Glutamatergic neuron (in vitro differentiated cells): ENCODE data around the gene KRTAP19-3. TPM values are rescaled to one million over a fixed set of nuclear protein-coding genes. Genes with fewer than 3 reads are reported as not detected.

ENCODE experiments used
- DNase-seq: peaks from one replicate; pipeline ENCODE4 v3.0.0; 2022
- H3K27ac Mint-ChIP-seq: one replicate; pipeline ENCODE4 v1.8.0; 2020; ENCODE audit warnings: mild to moderate bottlenecking, mixed read lengths, inconsistent platforms; ENCODE audit not compliant: unreplicated experiment
- H3K27me3 Mint-ChIP-seq: one replicate; pipeline ENCODE4 v1.8.0; 2020; ENCODE audit warnings: mild to moderate bottlenecking, moderate library complexity, mixed read lengths, inconsistent platforms; ENCODE audit not compliant: unreplicated experiment
- H3K36me3 Mint-ChIP-seq: one replicate; pipeline ENCODE4 v1.8.0; 2020; ENCODE audit warnings: mild to moderate bottlenecking, mixed read lengths, inconsistent platforms; ENCODE audit not compliant: unreplicated experiment
- H3K4me1 Mint-ChIP-seq: one replicate; pipeline ENCODE4 v1.8.0; 2020; ENCODE audit warnings: mild to moderate bottlenecking, low read depth, mixed read lengths, inconsistent platforms; ENCODE audit not compliant: unreplicated experiment
- H3K4me3 Mint-ChIP-seq: one replicate; pipeline ENCODE4 v1.8.0; 2020; ENCODE audit warnings: mild to moderate bottlenecking, mixed read lengths, inconsistent platforms; ENCODE audit not compliant: unreplicated experiment
- H3K9me3 Mint-ChIP-seq: one replicate; pipeline ENCODE4 v1.8.0; 2020; ENCODE audit warnings: mild to moderate bottlenecking, moderate library complexity, mixed read lengths, inconsistent platforms; ENCODE audit not compliant: unreplicated experiment
- CTCF ChIP-seq: fragments of 200-600 bp; sonication (generic); IDR thresholded peaks from one replicate; pipeline ENCODE4 v1.5.0; 2021; ENCODE audit not compliant: partially characterized antibody, unreplicated experiment
- total RNA-seq: library from RNA; stranded (reverse); fragmentation: NEBNext Ultra II Directional; extraction: Animal tissue kit (Norgen Biotek cat#: 25700); gene quantifications from one replicate; pipeline ENCODE4 v1.2.1, GENCODE V29; 2021; ENCODE audit not compliant: unreplicated experiment

Gene KRTAP19-3
- total RNA-seq, 1 donor from 2014 or later, result not detected

- Mint-ChIP-seq H3K36me3 (no peaks in the 10 kb centered on the region), H3K27me3 (no peaks in the 10 kb centered on the region), H3K27ac (no peak within 1 kb of the TSS), H3K4me1 (no peaks in the 10 kb centered on the region), H3K9me3 (no peaks in the 10 kb centered on the region), H3K4me3 (no peak within 1 kb of the TSS)
- DNase-seq, result no peak
- no peak for TF ChIP-seq CTCF
Observed at GRCh38 chr21:30497065-30497464, 5.3 kb upstream of the KRTAP19-3 start, which contains the start of gene KRTAP19-4. KRTAP19-4 (minus strand) TSS chr21:30497165; CDS start chr21:30497110, 55 bp downstream.

GRCh38 chr21:30487336-30487735, 4.5 kb downstream of the KRTAP19-3 start, which contains the start of gene KRTAP19-2:
KRTAP19-2 (minus strand) TSS chr21:30487436; CDS start chr21:30487348, 88 bp downstream.
- Mint-ChIP-seq H3K9me3 (no peaks in the 10 kb centered on the region), H3K27me3 (peaks cover 2% of the 10 kb centered on the region), H3K4me1 (no peaks in the 10 kb centered on the region), H3K27ac (no peak within 1 kb of the TSS), H3K4me3 (no peak within 1 kb of the TSS), H3K36me3 (no peaks in the 10 kb centered on the region)
- DNase-seq, result no peak
- TF ChIP-seq CTCF, result no peak

GRCh38 chr21:30486180-30486579, 5.6 kb downstream of the KRTAP19-3 start:
- H3K4me1 Mint-ChIP-seq, result no peaks in the 10 kb centered on the region
- no peak for DNase-seq
- no peak for TF ChIP-seq CTCF
- H3K27me3 Mint-ChIP-seq, result peaks cover 2% of the 10 kb centered on the region
- H3K9me3 Mint-ChIP-seq, result no peaks in the 10 kb centered on the region
- H3K27ac Mint-ChIP-seq, result no peak overlapping the region
- no peaks in the 10 kb centered on the region for H3K36me3 Mint-ChIP-seq
- no peak overlapping the region for H3K4me3 Mint-ChIP-seq

- Mint-ChIP-seq H3K27ac (no peak overlapping the region), H3K36me3 (no peaks in the 10 kb centered on the region), H3K9me3 (no peaks in the 10 kb centered on the region), H3K27me3 (peaks cover 2% of the 10 kb centered on the region), H3K4me1 (no peaks in the 10 kb centered on the region), H3K4me3 (no peak overlapping the region)
- no peak for TF ChIP-seq CTCF
- no peak for DNase-seq
Observed at GRCh38 chr21:30482130-30482529, 9.7 kb downstream of the KRTAP19-3 start.

GRCh38 chr21:30480145-30480544, 11.7 kb downstream of the KRTAP19-3 start, which contains the start of gene KRTAP19-1:
KRTAP19-1 (minus strand) TSS chr21:30480367; CDS start chr21:30480317, 50 bp downstream.
- no peaks in the 10 kb centered on the region for H3K9me3 Mint-ChIP-seq
- H3K27me3 Mint-ChIP-seq, result peaks cover 2% of the 10 kb centered on the region
- H3K27ac Mint-ChIP-seq, result no peak within 1 kb of the TSS
- H3K4me1 Mint-ChIP-seq, result no peaks in the 10 kb centered on the region
- no peak for TF ChIP-seq CTCF
- H3K4me3 Mint-ChIP-seq, result no peak within 1 kb of the TSS
- no peak for DNase-seq
- no peaks in the 10 kb centered on the region for H3K36me3 Mint-ChIP-seq
